Measurements from ENCODE around the gene GPX4.

DNA sequence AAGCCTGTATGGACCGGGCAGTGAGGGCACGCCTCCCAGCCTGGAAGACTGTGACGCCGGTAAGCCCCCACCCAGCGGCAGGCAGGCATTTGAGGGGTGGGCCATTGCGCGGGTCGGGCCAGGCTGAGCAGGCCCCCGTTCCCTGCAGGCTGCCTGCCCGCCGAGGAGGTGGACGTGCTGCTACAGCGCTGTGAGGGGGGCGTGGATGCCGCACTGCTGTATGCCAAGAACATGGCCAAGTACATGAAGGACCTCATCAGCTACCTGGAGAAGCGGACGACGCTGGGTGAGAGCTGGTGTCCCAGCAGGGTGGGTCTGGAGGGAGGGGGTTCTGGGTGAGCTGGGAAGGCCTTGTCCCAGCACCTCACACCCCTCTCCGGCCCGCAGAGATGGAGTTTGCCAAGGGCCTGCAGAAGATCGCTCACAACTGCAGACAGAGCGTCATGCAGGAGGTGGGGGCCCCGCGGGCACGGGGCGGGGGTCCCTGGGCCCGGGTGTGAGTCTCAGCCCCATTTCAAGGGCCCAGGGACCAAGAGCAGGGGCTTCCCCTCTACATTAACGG, 29.8 kb upstream of the GPX4 start:
- TF ChIP-seq POLR2A (IDR thresholded peaks at IDR 0.05), result no peak
- no peak for TF ChIP-seq POLR2AphosphoS5 (IDR thresholded peaks at IDR 0.05)

Data from suprapubic skin (tissue), 4 donors.